Neural progenitor cell (in vitro differentiated cells): ENCODE data around the gene RBP5. TPM values are rescaled to one million over a fixed set of nuclear protein-coding genes. Genes with fewer than 3 reads are reported as not detected.
A peak's percentile ranks its signal among the peaks of the same experiment; 100 is the strongest.

Source experiments
- DNase-seq: peaks from one replicate; pipeline ENCODE4 v3.0.0-alpha.2; 2016; ENCODE audit warnings: low spot score
- H2AFZ ChIP-seq: fragments of 200-600 bp; sonication (generic); replicated peaks from 2 replicates; pipeline ENCODE4 v1.6.1; 2016; ENCODE audit warnings: antibody characterized with exemption
- H3F3A ChIP-seq: fragments of 200-600 bp; sonication (generic); 2 replicates; pipeline ENCODE4 v1.6.1; 2016; ENCODE audit warnings: antibody characterized with exemption, low read depth
- H3K27ac ChIP-seq: fragments of 200-600 bp; sonication (generic); 2 replicates; pipeline ENCODE4 v1.5.1; 2016; ENCODE audit warnings: mild to moderate bottlenecking
- H3K27me3 ChIP-seq: fragments of 200-600 bp; sonication (generic); 2 replicates; pipeline ENCODE4 v1.6.1; 2016; ENCODE audit warnings: mild to moderate bottlenecking, moderate library complexity
- H3K36me3 ChIP-seq: fragments of 200-600 bp; sonication (generic); 2 replicates; pipeline ENCODE4 v1.5.1; 2016
- H3K4me1 ChIP-seq: fragments of 200-600 bp; sonication (generic); 2 replicates; pipeline ENCODE4 v1.6.1; 2016; ENCODE audit warnings: mixed run types
- H3K4me2 ChIP-seq: fragments of 200-600 bp; sonication (generic); 2 replicates; pipeline ENCODE4 v1.6.1; 2016
- H3K4me3 ChIP-seq: fragments of 200-600 bp; sonication (generic); 2 replicates; pipeline ENCODE4 v1.5.1; 2016
- H3K79me2 ChIP-seq: fragments of 200-600 bp; sonication (generic); 2 replicates; pipeline ENCODE4 v1.6.1; 2016; ENCODE audit warnings: low read depth
- H3K9ac ChIP-seq: fragments of 200-600 bp; sonication (generic); 2 replicates; pipeline ENCODE4 v1.6.1; 2016
- H3K9me3 ChIP-seq: fragments of 200-600 bp; sonication (generic); 2 replicates; pipeline ENCODE4 v1.5.1; 2016; ENCODE audit warnings: low read depth
- H4K20me1 ChIP-seq: fragments of 200-600 bp; sonication (generic); 2 replicates; pipeline ENCODE4 v1.6.1; 2016; ENCODE audit warnings: low read depth
- H3K27ac Mint-ChIP-seq: 3 replicates; pipeline ENCODE4 v1.8.0; 2021; ENCODE audit warnings: mixed read lengths
- H3K27me3 Mint-ChIP-seq: 2 replicates; pipeline ENCODE4 v1.8.0; 2022; ENCODE audit warnings: low read depth, mild to moderate bottlenecking, inconsistent platforms, moderate library complexity, mixed read lengths; ENCODE audit not compliant: insufficient read depth
- H3K36me3 Mint-ChIP-seq: 3 replicates; pipeline ENCODE4 v1.8.0; 2021; ENCODE audit warnings: mixed read lengths
- H3K4me1 Mint-ChIP-seq: 3 replicates; pipeline ENCODE4 v1.8.0; 2021; ENCODE audit warnings: mixed read lengths
- H3K4me3 Mint-ChIP-seq: 3 replicates; pipeline ENCODE4 v1.8.0; 2021; ENCODE audit warnings: mild to moderate bottlenecking, moderate library complexity, mixed read lengths
- H3K9me3 Mint-ChIP-seq: 3 replicates; pipeline ENCODE4 v1.8.0; 2020; ENCODE audit warnings: mixed read lengths
- EZH2 ChIP-seq: fragments of 200-600 bp; sonication (generic); IDR thresholded peaks from 2 replicates; pipeline ENCODE4 v1.6.1; 2017; ENCODE audit warnings: antibody characterized with exemption, mild to moderate bottlenecking, moderate library complexity
- EZH2phosphoT487 ChIP-seq: fragments of 200-600 bp; sonication (generic); IDR thresholded peaks from 2 replicates; pipeline ENCODE4 v1.6.1; 2017; ENCODE audit warnings: antibody characterized with exemption
- total RNA-seq: library from RNA; depleted of rRNA; stranded (reverse); fragments of >200 nt; gene quantifications from 2 replicates; pipeline ENCODE4 v1.2.3, GENCODE V29; 2015; ENCODE audit warnings: low replicate concordance
- TF ChIP-seq, protein P1 (sequence below): fragments of 200-600 bp; sonication (generic); IDR thresholded peaks from 2 replicates; pipeline ENCODE4 v1.5.1; 2017; ENCODE audit warnings: antibody characterized with exemption, mild to moderate bottlenecking

RBP5 gene
- total RNA-seq, 1 donor from 2014 or later: not detected

DNA sequence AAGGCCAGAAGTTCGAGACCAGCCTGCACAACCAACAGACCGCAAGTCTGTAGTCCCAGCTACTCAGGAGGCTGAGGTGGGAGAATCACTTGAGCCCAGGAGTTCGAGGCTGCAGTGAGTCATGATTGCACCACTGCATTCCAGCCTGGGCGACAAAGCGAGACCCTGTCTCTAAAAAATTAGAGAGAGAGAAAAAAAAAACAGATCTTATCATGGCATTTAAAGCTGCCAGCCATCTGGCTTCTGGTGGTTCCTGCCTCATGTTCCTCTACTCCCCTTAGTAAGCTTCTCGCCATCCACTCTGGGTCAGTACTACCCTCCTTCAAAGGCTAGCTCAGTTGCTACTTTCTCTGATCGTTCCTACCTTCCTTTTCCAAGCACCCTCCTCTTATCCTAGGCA, 17.5 kb upstream of the RBP5 start:
- TF ChIP-seq, protein P1, sequence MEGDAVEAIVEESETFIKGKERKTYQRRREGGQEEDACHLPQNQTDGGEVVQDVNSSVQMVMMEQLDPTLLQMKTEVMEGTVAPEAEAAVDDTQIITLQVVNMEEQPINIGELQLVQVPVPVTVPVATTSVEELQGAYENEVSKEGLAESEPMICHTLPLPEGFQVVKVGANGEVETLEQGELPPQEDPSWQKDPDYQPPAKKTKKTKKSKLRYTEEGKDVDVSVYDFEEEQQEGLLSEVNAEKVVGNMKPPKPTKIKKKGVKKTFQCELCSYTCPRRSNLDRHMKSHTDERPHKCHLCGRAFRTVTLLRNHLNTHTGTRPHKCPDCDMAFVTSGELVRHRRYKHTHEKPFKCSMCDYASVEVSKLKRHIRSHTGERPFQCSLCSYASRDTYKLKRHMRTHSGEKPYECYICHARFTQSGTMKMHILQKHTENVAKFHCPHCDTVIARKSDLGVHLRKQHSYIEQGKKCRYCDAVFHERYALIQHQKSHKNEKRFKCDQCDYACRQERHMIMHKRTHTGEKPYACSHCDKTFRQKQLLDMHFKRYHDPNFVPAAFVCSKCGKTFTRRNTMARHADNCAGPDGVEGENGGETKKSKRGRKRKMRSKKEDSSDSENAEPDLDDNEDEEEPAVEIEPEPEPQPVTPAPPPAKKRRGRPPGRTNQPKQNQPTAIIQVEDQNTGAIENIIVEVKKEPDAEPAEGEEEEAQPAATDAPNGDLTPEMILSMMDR: no peak
- no peak for TF ChIP-seq EZH2
- TF ChIP-seq EZH2phosphoT487: no peak
- Histone ChIP-seq H3K79me2 (no peaks in the 10 kb centered on the region), H4K20me1 (no peaks in the 10 kb centered on the region), H3K4me2 (no peak overlapping the region), H3K4me3 (no peak overlapping the region), H3K9me3 (no peaks in the 10 kb centered on the region), H3K36me3 (no peaks in the 10 kb centered on the region), H3K27me3 (no peaks in the 10 kb centered on the region), H3K4me1 (no peaks in the 10 kb centered on the region), H2AFZ (no peak overlapping the region), H3F3A (no peaks in the 10 kb centered on the region), H3K9ac (no peak overlapping the region), H3K27ac (no peak overlapping the region)
- no peak overlapping the region for H3K27ac Mint-ChIP-seq
- H3K4me3 Mint-ChIP-seq: no peak overlapping the region
- peaks cover 24% of the 10 kb centered on the region for H3K36me3 Mint-ChIP-seq
- H3K9me3 Mint-ChIP-seq: no peaks in the 10 kb centered on the region
- H3K4me1 Mint-ChIP-seq: no peaks in the 10 kb centered on the region
- H3K27me3 Mint-ChIP-seq: peaks cover 2% of the 10 kb centered on the region
- DNase-seq: no peak

DNA sequence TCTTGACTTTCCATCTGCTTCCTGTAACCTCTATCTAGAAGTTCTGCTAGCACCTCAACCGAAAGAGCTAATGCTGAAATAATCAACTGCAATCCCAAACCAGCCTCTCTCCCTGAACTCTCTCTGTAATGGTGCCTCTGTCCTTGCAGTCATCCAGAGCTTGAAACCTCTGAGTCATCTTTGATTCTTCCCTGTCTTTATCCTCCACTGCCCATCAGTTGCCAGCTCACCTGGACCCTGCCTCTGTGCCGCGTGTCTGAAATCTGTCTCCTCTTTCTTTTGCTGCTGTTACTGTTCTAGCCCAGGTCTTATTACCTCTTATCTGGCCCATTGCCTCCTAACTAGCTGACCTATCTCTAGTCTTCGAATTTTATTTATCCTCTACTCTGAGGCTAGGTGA, 17.0 kb upstream of the RBP5 start:
- Mint-ChIP-seq H3K27me3 (peaks cover 2% of the 10 kb centered on the region), H3K9me3 (no peaks in the 10 kb centered on the region), H3K4me3 (no peak overlapping the region), H3K27ac (no peak overlapping the region), H3K36me3 (peaks cover 22% of the 10 kb centered on the region), H3K4me1 (no peaks in the 10 kb centered on the region)
- Histone ChIP-seq H4K20me1 (no peaks in the 10 kb centered on the region), H3K9me3 (no peaks in the 10 kb centered on the region), H3K27ac (no peak overlapping the region), H3K4me1 (no peaks in the 10 kb centered on the region), H3F3A (no peaks in the 10 kb centered on the region), H2AFZ (no peak overlapping the region), H3K4me2 (no peak overlapping the region), H3K36me3 (no peaks in the 10 kb centered on the region), H3K27me3 (no peaks in the 10 kb centered on the region), H3K79me2 (no peaks in the 10 kb centered on the region), H3K9ac (no peak overlapping the region), H3K4me3 (no peak overlapping the region)
- no peak for DNase-seq
- no peak for TF ChIP-seq EZH2
- TF ChIP-seq, protein P1: no peak
- TF ChIP-seq EZH2phosphoT487: no peak

DNA sequence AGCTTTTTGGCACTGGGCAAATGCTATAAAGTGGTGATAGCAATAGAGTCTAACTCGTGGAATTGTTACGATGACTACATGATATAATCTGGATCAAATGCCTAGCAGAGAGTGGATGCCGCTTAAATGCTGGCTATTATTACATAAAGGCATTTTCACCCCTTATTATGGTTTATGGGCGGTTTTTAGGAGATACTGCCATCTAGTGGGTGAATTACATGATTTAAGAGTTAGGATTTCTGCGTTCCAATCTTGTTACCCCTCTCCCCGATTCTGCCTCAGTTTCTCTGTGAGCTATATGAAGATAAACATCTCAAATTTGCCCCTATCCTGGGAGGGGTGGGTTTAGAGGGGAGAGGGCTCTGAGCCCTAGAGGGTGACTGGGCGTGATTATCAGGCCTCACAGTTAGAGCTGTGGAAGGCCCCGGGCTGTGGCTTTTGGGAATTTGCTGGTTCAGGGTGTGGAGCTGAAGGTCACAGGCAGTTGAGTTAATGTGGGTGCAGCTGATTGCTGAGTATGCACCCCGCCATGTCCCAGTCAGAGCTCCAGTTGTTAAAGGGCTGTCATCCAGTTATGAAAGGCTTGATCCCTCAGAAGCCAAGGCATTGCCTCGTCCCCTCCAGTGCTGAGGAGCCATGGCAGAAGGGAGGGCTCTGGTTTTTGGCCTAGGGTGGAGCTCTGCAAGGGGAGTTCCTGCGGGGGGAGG, 15.9 kb upstream of the RBP5 start:
- Mint-ChIP-seq H3K27me3 (peaks cover 2% of the 10 kb centered on the region), H3K27ac (no peak overlapping the region), H3K9me3 (no peaks in the 10 kb centered on the region), H3K4me3 (no peak overlapping the region), H3K4me1 (no peaks in the 10 kb centered on the region), H3K36me3 (peaks cover 25% of the 10 kb centered on the region)
- no peaks in the 10 kb centered on the region for H3K9me3 ChIP-seq
- DNase-seq: peak; percentile 43
- no peaks in the 10 kb centered on the region for H3K79me2 ChIP-seq
- no peak overlapping the region for H3K4me3 ChIP-seq
- no peaks in the 10 kb centered on the region for H3K27me3 ChIP-seq
- no peaks in the 10 kb centered on the region for H4K20me1 ChIP-seq
- H3K4me2 ChIP-seq: no peak overlapping the region
- H3K36me3 ChIP-seq: no peaks in the 10 kb centered on the region
- H3K9ac ChIP-seq: no peak overlapping the region
- no peaks in the 10 kb centered on the region for H3K4me1 ChIP-seq
- no peaks in the 10 kb centered on the region for H3F3A ChIP-seq
- TF ChIP-seq EZH2 (no peak), EZH2phosphoT487 (no peak)
- TF ChIP-seq, protein P1: peak; percentile 67
- no peak overlapping the region for H3K27ac ChIP-seq
- H2AFZ ChIP-seq: no peak overlapping the region
